ENCODE measurements around the gene UBA52.
"Not testable (repeated sequence)": the region's sequence is repeated elsewhere in the genome, so short reads cannot be mapped to it uniquely, and the experiment has no call there.

DNA sequence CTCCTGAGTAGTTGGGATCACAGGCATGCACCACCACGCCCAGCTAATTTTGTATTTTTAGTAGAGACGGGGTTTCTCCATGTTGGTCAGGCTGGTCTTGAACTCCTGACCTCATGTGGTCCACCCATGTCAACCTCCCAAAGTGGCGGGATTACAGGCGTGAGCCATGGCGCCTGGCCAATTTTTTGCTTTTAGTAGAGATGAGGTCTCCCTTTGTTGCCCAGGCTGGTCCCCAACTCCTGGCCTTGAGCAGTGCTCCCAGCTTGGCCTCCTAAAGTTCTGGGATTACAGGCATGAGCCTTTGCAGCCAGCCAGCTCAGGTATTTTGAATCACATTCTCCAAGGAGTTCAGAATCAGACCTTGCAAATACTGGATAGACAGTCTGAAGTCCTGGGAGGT lies 21.1 kb downstream of the UBA52 start:
- not testable (repeated sequence) for TF ChIP-seq EZH2 (IDR thresholded peaks at IDR 0.05; ENCODE audit: insufficient read depth, poor library complexity, severe bottlenecking); EZH2phosphoT487 (IDR thresholded peaks at IDR 0.05; ENCODE audit: insufficient read depth, low read depth)

All from GM23248 (cell line).